Caki2 (cell line): ENCODE results near the gene RAB7B. TPM values are rescaled to one million over a fixed set of nuclear protein-coding genes. Genes with fewer than 3 reads are reported as not detected.
"Not testable (repeated sequence)": the region's sequence is repeated elsewhere in the genome, so short reads cannot be mapped to it uniquely, and the experiment has no call there.

Experiments
- DNase-seq: peaks from one replicate; pipeline ENCODE4 v3.0.0-alpha.2; 2015; ENCODE audit warnings: low read depth
- in situ Hi-C: cut with HindIII; loops from 2 replicates; pipeline ENCODE4 v1.10.0; 2016; ENCODE audit warnings: low sequenced_read_pairs, low pct_unique_long_range_greater_than_20kb, mixed read lengths
- total RNA-seq: library from RNA; depleted of rRNA; stranded (reverse); fragments of >200 nt; shearing (Covaris generic); gene quantifications from 2 replicates; pipeline ENCODE4 v1.2.3, GENCODE V29; 2014; ENCODE audit warnings: low replicate concordance; rRNA removed

RAB7B gene
- total RNA-seq = 1.1 and 1.4 TPM in 2 replicates

- in situ Hi-C loops = no loop called here
- no peak for DNase-seq
These were observed at the start of gene RAB7B for GRCh38 chr1:206002871-206003801. Gene RAB7B, minus strand, starts transcription at chr1:206003395. Its CDS starts 9,260 bp downstream, at chr1:205994135.

GRCh38 chr1:206052231-206052865, 49.2 kb upstream of the RAB7B start:
- in situ Hi-C loops = not testable (repeated sequence)
- DNase-seq = peak; percentile 73

GRCh38 chr1:206050655-206051235, 47.5 kb upstream of the RAB7B start:
- peak; percentile 84 for DNase-seq
- in situ Hi-C loops = no loop called here

- in situ Hi-C loops = no loop called here
- DNase-seq = no peak
These were observed 46.9 kb upstream of the RAB7B start for GRCh38 chr1:206049919-206050600.

- DNase-seq = no peak
- in situ Hi-C loops = no loop called here
These were observed 46.1 kb upstream of the RAB7B start for GRCh38 chr1:206049293-206049692.

GRCh38 chr1:206048582-206048981, 45.4 kb upstream of the RAB7B start:
- in situ Hi-C loops = no loop called here
- peak; percentile 52 for DNase-seq

GRCh38 chr1:206047271-206047670, 44.1 kb upstream of the RAB7B start:
- in situ Hi-C loops = no loop called here
- no peak for DNase-seq

- DNase-seq = peak; percentile 27
- in situ Hi-C loops = no loop called here
These were observed 38.4 kb upstream of the RAB7B start for GRCh38 chr1:206041640-206042039.

GRCh38 chr1:206040328-206040727, 37.1 kb upstream of the RAB7B start:
- no peak for DNase-seq
- in situ Hi-C loops = no loop called here

GRCh38 chr1:206039046-206039973, 36.1 kb upstream of the RAB7B start:
- in situ Hi-C loops = no loop called here
- no peak for DNase-seq

GRCh38 chr1:206037581-206037980, 34.4 kb upstream of the RAB7B start:
- in situ Hi-C loops = no loop called here

GRCh38 chr1:206036663-206037455, 33.7 kb upstream of the RAB7B start:
- DNase-seq = no peak
- in situ Hi-C loops = no loop called here

More at GRCh38 chr1:206037581-206037980, 34.4 kb upstream of the RAB7B start:
- no peak for DNase-seq

- DNase-seq = no peak
- in situ Hi-C loops = no loop called here
These were observed 31.8 kb upstream of the RAB7B start for GRCh38 chr1:206035027-206035426.

GRCh38 chr1:206032380-206033140, 29.4 kb upstream of the RAB7B start:
- in situ Hi-C loops = no loop called here
- no peak for DNase-seq

GRCh38 chr1:206030714-206031113, 27.5 kb upstream of the RAB7B start:
- peak; percentile 81 for DNase-seq
- in situ Hi-C loops = no loop called here

GRCh38 chr1:206030191-206030590, 27.0 kb upstream of the RAB7B start:
- in situ Hi-C loops = no loop called here
- DNase-seq = no peak
